SIG-M5 (cell line): ENCODE results near the gene IDI1.
"Not testable (repeated sequence)": the region's sequence is repeated elsewhere in the genome, so short reads cannot be mapped to it uniquely, and the experiment has no call there.

Source experiments
- DNase-seq: peaks from one replicate; lab custom pipeline; 2025; lab: John Stamatoyannopoulos, UW

The IDI1 gene

GRCh38 chr10:1048732-1049424 is at the start of gene IDI1:
Gene IDI1, minus strand, starts transcription at chr10:1049119. Its CDS starts 116 bp downstream, at chr10:1049003.
- peak; percentile 89 for DNase-seq

DNA sequence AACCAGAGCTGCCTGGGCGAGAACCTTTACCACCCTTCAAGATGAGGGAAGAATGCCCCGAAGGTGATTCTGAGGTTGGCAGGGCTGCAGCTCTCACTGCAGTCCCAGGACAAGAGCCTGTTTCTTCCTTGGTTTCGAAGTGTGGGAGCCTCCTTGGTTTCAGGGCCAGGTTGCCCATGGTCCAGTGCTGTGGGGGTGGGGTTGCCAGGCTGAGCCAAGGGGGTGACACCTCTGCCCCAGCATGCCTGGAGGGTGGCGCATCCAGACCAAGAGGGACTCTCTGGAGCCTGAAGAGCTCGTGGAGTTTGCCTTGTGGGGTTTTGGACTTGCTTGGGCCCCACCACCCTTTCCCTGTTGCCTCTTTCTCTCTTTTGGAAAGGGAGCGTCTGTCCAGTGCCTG is 48.5 kb upstream of the IDI1 start:
- DNase-seq: no peak

DNA sequence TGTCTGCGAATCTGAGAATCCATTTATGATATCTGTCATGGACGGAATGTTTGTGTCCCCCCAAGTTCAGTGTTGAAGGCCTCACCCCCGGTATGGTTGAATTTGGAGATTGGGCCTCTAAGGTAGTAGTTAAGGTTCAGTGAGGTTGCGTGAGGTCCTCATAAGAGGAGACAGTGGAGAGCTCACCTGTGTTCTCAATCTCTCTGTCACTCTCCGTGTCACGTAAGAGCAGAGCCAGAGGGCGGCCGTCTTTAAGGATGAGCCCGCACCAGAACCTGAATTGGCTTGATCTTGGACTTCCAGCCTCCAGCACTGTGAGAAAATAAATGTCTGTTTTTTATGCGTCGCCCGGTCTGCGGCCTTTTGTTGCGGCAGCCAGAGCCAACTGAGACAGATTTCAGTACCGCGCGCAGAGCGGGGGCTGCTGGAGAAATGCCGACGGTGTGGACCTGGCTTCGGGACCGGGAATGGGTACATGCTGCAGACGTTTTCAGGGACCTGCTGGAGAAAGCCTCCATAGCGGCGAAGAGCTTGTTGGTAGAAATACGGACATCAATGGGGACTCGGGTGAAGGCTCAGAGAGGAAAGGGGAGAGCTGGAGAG is 47.5 kb upstream of the IDI1 start:
- no peak for DNase-seq

- DNase-seq: no peak
Observed at GRCh38 chr10:1095498-1095897, 46.6 kb upstream of the IDI1 start.

DNA sequence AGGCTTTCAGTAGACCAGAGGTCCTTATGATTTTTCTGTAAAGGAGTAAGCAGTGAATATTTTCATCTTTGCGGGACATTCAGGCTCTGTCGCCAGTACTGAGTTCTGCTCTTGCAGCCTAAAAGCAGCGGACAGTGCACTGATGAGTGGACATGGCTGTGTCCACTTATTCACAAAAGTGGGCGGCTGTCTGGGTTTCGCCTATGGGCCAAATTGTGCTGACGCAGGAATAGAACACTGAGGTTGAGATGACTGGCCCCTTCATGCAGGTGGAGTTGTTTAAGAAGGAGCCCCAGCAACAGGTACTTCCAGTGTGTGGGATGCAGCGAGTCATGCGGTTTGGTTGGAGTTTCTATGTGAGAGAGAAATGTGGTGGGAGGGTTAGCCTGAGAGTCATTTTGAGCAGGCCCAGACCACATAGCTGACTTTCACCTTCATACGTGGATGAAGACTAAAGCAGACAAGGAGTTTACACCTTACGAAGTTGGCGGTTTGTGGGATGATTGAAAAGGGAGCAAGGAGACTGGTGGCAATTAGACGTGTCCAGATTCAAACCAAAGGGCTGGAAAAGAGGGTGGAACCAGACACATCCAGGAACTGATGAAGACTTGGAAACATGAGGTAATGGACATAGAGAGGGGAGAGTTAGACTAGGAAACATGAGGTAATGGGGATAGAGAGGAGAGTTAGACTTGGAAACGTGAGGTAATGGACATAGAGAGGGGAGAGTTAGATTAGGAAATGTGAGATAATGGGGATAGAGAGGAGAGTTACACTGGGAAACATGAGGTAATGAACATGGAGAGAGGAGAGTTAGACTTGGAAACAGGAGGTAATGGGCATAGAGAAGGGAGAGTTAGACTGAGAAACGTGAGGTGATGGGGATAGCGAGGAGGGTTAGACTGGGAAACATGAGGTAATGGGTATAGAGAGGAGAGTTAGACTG is 45.5 kb upstream of the IDI1 start:
- DNase-seq: no peak

- DNase-seq: no peak
Observed at GRCh38 chr10:1093696-1094095, 44.8 kb upstream of the IDI1 start.

DNA sequence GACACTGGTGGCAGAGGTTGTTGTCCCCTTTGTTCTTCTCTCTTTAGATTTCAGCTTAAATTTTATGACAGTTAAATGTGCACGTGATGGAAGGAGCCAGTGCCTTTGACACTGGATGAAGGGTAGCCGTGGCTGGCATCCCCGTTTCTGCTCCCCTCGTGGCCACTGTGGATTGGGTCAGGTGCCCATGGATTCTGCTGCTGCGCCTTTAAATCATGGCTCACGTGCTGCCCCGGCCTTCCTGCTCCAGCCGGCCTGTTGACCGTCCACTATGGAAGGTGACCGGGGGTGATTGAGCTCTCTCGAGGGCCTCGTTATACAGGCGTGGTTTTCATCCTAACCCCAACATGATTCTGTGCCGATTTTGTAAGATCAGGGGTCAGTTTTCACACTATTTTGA is 41.8 kb upstream of the IDI1 start:
- no peak for DNase-seq

GRCh38 chr10:1089017-1089689 is 40.2 kb upstream of the IDI1 start:
- no peak for DNase-seq

DNA sequence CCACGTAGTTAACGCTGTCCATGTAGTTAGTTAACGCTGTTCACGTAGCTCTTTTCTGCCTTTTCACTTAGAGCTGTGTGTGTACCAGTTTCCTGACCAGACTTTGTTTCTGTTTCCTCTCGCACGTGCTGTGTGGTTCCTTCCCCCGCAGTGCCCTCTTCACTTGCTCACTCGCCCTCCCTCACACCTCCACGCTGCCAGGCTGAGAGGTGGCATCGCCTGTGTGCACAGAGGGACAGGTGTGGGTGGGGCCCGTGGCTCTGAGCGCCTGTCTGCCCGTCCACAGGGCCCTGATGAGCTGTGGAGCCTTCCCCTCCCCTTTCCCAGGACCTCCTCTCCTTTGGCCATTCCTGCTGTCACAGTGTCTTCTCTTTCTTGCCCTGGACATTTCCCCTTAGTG is 37.9 kb upstream of the IDI1 start:
- DNase-seq: no peak

DNA sequence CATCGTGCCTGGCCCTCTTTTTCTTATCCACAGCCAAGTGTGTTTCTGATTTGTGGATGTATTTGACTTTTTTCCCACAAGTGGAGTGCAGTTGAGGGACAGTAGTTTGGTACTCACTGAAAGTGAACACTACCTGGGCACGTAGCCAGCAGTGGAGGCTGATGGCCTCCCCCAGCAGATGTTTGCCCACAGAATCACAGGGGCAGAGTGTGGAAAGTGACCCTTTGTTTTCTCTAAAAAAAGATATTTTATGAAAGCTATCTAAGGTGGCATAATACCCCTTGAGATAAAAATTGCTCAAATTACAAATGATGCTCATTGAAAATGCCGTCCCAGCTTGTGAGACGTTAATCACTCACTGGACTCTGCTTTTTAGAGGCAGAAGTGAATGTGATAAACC is 36.3 kb upstream of the IDI1 start:
- no peak for DNase-seq

- DNase-seq: no peak
Observed at GRCh38 chr10:1084011-1084950, 35.4 kb upstream of the IDI1 start.

- no peak for DNase-seq
Observed at GRCh38 chr10:1083581-1083980, 34.7 kb upstream of the IDI1 start.

DNA sequence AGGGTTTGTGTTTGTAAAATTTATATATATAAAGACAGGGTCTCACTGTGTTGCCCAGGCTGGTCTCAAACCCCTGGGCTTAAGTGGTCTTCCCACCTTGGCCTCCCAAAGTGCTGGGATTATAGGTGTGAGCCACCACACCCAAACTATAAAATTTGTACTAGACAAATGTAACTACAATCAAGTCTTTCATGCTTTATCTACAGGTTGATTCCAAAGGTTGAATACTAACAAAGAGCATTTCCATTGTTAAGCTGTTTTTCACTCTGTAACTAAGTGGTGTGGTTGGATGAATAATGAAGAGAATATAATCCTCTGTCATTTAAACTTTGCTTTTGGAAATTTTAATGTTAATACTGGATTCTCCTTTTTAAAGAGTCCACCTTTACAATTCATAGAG is 29.7 kb upstream of the IDI1 start:
- DNase-seq: no peak

- DNase-seq: no peak
Observed at GRCh38 chr10:1074748-1075308, 25.9 kb upstream of the IDI1 start.

DNA sequence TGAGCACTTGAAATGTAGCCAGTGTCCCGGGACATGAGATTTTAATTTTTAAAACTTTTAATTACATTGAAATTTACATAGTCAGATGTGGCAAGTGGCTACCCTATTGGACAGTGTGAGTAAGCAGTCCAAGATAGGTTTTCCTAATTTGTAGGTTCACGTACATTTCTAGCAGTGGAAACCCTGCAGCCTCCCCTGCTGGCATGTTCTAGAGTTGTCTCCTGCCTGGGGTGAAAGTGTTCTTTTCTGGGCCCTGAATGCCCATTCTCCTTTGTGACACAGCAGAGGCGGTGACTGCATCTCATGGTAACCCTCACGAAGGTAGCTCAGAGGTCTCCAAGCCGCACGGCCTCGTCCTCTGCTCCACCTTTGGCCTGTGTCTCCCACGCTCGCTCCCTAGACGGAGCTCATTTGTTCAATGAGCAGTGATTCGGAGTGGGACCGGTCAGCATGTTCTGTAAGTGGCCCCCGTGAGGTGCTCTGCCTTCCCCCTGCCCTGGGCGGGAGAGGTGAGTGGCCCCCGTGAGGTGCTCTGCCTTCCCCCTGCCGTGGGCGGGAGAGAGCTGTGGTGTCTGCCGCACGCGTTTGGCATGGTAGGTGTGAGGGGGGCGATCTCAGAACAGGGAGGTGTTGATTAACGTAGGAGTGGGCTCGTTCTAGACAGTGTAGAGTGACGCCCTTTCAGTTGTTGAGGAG is 25.3 kb upstream of the IDI1 start:
- no peak for DNase-seq

GRCh38 chr10:1070919-1071318 is 22.0 kb upstream of the IDI1 start:
- DNase-seq: no peak

DNA sequence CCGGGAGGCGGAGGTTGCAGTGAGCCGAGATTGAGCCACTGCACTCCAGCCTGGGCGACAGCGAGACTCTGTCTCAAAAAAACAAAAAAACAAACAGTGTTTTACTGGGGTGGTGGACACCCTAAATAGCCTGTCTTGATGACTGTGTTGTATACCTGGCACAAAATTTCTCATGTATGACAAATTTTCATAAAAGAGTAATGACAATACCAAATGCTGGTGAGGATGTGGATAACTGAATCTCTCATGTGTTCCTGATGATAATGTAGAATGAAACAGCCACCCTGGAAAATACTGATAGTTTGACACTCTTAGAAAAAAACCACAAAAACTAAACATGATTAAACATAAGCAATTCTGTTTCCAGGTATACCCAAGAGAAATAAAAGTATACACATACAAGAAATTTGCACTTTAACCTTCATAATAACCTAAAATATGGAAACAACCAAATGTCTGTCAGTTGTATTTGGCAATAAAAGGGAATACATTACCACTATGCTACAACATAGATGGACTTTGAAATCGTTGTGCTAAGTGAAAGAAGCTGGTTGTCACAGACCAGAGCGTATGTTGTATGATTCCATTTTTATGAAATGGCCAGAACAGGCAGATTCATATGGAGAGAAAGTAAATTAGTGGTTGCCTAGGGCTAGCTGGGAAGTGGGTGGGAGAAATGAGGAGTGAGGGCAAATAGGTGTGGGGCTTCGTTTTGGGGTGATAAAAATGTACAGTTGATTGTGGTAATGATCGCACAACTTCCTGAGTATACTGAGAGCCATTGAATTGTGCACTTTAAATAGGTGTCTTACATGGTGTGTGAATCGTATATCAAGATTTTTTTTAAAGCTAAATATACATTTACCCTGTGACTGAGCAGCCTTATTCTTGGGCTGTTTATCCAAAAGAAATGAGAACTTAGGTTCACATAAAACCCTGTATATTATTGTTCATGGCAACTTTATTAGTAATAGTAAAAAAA is 19.8 kb upstream of the IDI1 start:
- no peak for DNase-seq

- not testable (repeated sequence) for DNase-seq
Observed at GRCh38 chr10:1066734-1067133, 17.8 kb upstream of the IDI1 start.

- no peak for DNase-seq
Observed at GRCh38 chr10:1064964-1065247, 16.0 kb upstream of the IDI1 start.
